ENCODE data around the gene LRP1-AS. TPM values are rescaled to one million over a fixed set of nuclear protein-coding genes. Genes with fewer than 3 reads are reported as not detected.

Gene LRP1-AS
- not detected in 2 replicates for total RNA-seq (2014; rRNA removed; shearing (Covaris generic))

- no peak for DNase-seq (ENCODE audit: low spot score)
- in situ Hi-C loops (cut with HindIII; ENCODE audit: low sequenced_read_pairs) = no loop called here
Observed at GRCh38 chr12:57146961-57147944, at the start of gene LRP1-AS. TSS of gene LRP1-AS (minus strand) at chr12:57147619.

- in situ Hi-C loops (cut with HindIII; ENCODE audit: low sequenced_read_pairs) = no loop called here
- DNase-seq (ENCODE audit: low spot score) = no peak
Observed at GRCh38 chr12:57196956-57197355, 49.5 kb upstream of the LRP1-AS start.

- DNase-seq (ENCODE audit: low spot score) = no peak
- in situ Hi-C loops (cut with HindIII; ENCODE audit: low sequenced_read_pairs) = no loop called here
Observed at GRCh38 chr12:57196439-57196838, 49.0 kb upstream of the LRP1-AS start.

- in situ Hi-C loops (cut with HindIII; ENCODE audit: low sequenced_read_pairs) = no loop called here
Observed at GRCh38 chr12:57195611-57196371, 48.4 kb upstream of the LRP1-AS start.

GRCh38 chr12:57195186-57195585 lies 47.8 kb upstream of the LRP1-AS start:
- DNase-seq (ENCODE audit: low spot score) = no peak
- in situ Hi-C loops (cut with HindIII; ENCODE audit: low sequenced_read_pairs) = no loop called here

More at GRCh38 chr12:57195611-57196371, 48.4 kb upstream of the LRP1-AS start:
- peak; percentile 64 for DNase-seq (ENCODE audit: low spot score)

GRCh38 chr12:57194253-57194652 lies 46.8 kb upstream of the LRP1-AS start:
- in situ Hi-C loops (cut with HindIII; ENCODE audit: low sequenced_read_pairs) = no loop called here

GRCh38 chr12:57193706-57194245 lies 46.4 kb upstream of the LRP1-AS start:
- in situ Hi-C loops (cut with HindIII; ENCODE audit: low sequenced_read_pairs) = no loop called here
- DNase-seq (ENCODE audit: low spot score) = peak; percentile 43

More at GRCh38 chr12:57194253-57194652, 46.8 kb upstream of the LRP1-AS start:
- no peak for DNase-seq (ENCODE audit: low spot score)

- in situ Hi-C loops (cut with HindIII; ENCODE audit: low sequenced_read_pairs) = no loop called here
- no peak for DNase-seq (ENCODE audit: low spot score)
Observed at GRCh38 chr12:57192920-57193319, 45.5 kb upstream of the LRP1-AS start.

- no peak for DNase-seq (ENCODE audit: low spot score)
Observed at GRCh38 chr12:57191410-57191809, 44.0 kb upstream of the LRP1-AS start.

GRCh38 chr12:57190821-57191220 lies 43.4 kb upstream of the LRP1-AS start:
- in situ Hi-C loops (cut with HindIII; ENCODE audit: low sequenced_read_pairs) = no loop called here

More at GRCh38 chr12:57191410-57191809, 44.0 kb upstream of the LRP1-AS start:
- in situ Hi-C loops (cut with HindIII; ENCODE audit: low sequenced_read_pairs) = no loop called here

GRCh38 chr12:57190037-57190436 lies 42.6 kb upstream of the LRP1-AS start:
- peak; percentile 74 for DNase-seq (ENCODE audit: low spot score)
- in situ Hi-C loops (cut with HindIII; ENCODE audit: low sequenced_read_pairs) = no loop called here

More at GRCh38 chr12:57190821-57191220, 43.4 kb upstream of the LRP1-AS start:
- DNase-seq (ENCODE audit: low spot score) = no peak

- no peak for DNase-seq (ENCODE audit: low spot score)
- in situ Hi-C loops (cut with HindIII; ENCODE audit: low sequenced_read_pairs) = no loop called here
Observed at GRCh38 chr12:57188090-57188425, 40.6 kb upstream of the LRP1-AS start.

GRCh38 chr12:57187222-57188089 lies 40.0 kb upstream of the LRP1-AS start:
- in situ Hi-C loops (cut with HindIII; ENCODE audit: low sequenced_read_pairs) = no loop called here
- DNase-seq (ENCODE audit: low spot score) = peak; percentile 70

GRCh38 chr12:57185906-57186508 lies 38.6 kb upstream of the LRP1-AS start:
- in situ Hi-C loops (cut with HindIII; ENCODE audit: low sequenced_read_pairs) = no loop called here
- DNase-seq (ENCODE audit: low spot score) = no peak

GRCh38 chr12:57185403-57185802 lies 38.0 kb upstream of the LRP1-AS start:
- DNase-seq (ENCODE audit: low spot score) = no peak
- in situ Hi-C loops (cut with HindIII; ENCODE audit: low sequenced_read_pairs) = no loop called here

GRCh38 chr12:57183939-57184725 lies 36.7 kb upstream of the LRP1-AS start:
- in situ Hi-C loops (cut with HindIII; ENCODE audit: low sequenced_read_pairs) = no loop called here
- no peak for DNase-seq (ENCODE audit: low spot score)

GRCh38 chr12:57182918-57183575 lies 35.6 kb upstream of the LRP1-AS start:
- DNase-seq (ENCODE audit: low spot score) = peak; percentile 85
- in situ Hi-C loops (cut with HindIII; ENCODE audit: low sequenced_read_pairs) = no loop called here

Measured in G401 (cell line).